ENCODE results near the gene TIMM21.

Gene TIMM21

GRCh38 chr18:74184875-74185274 lies 36.6 kb downstream of the TIMM21 start:
- DNase-seq: no peak
- intact Hi-C loops (cut with DNase I): no loop called here

- intact Hi-C loops (cut with DNase I): no loop called here
- DNase-seq: no peak
Measured at GRCh38 chr18:74185860-74186259, 37.5 kb downstream of the TIMM21 start.

GRCh38 chr18:74186661-74187060 lies 38.3 kb downstream of the TIMM21 start:
- no peak for DNase-seq
- intact Hi-C loops (cut with DNase I): no loop called here

GRCh38 chr18:74190086-74190485 lies 41.8 kb downstream of the TIMM21 start:
- intact Hi-C loops (cut with DNase I): no loop called here
- no peak for DNase-seq

- intact Hi-C loops (cut with DNase I): no loop called here
- no peak for DNase-seq
Measured at GRCh38 chr18:74191577-74191976, 43.3 kb downstream of the TIMM21 start.

GRCh38 chr18:74194691-74195090 lies 46.4 kb downstream of the TIMM21 start:
- intact Hi-C loops (cut with DNase I): no loop called here

GRCh38 chr18:74196220-74197119 lies 48.1 kb downstream of the TIMM21 start:
- DNase-seq: peak in 2 of 10 donors; percentile 41 to 53
- intact Hi-C loops (cut with DNase I): loop anchor here (1.0 to 2.0 kb wide), 2 partner anchors 146 to 280 kb away; no protein-coding TSS in a partner anchor

More at GRCh38 chr18:74194691-74195090, 46.4 kb downstream of the TIMM21 start:
- no peak for DNase-seq

- intact Hi-C loops (cut with DNase I): loop anchor here (2.0 kb wide), 1 partner anchor 279 kb away; no protein-coding TSS in a partner anchor
- no peak for DNase-seq
Measured at GRCh38 chr18:74197705-74198341, 49.5 kb downstream of the TIMM21 start.

- intact Hi-C loops (cut with DNase I): no loop called here
- DNase-seq: no peak
Measured at GRCh38 chr18:74198453-74198852, 50.1 kb downstream of the TIMM21 start.

GRCh38 chr18:74200780-74201179 lies 52.5 kb downstream of the TIMM21 start:
- no peak for DNase-seq
- intact Hi-C loops (cut with DNase I): no loop called here

GRCh38 chr18:74203811-74204210 lies 55.5 kb downstream of the TIMM21 start:
- peak in 1 of 10 donors; percentile 83 for DNase-seq
- intact Hi-C loops (cut with DNase I): no loop called here

GRCh38 chr18:74204526-74205152 lies 56.3 kb downstream of the TIMM21 start:
- intact Hi-C loops (cut with DNase I): no loop called here
- no peak for DNase-seq

All from posterior cingulate gyrus (tissue), 11 donors.